H9 (cell line): ENCODE data around the gene PRPH2. TPM values are rescaled to one million over a fixed set of nuclear protein-coding genes. Genes with fewer than 3 reads are reported as not detected.

Source experiments
- DNase-seq: peaks from one replicate; pipeline ENCODE4 v3.0.0-alpha.2; 2017
- H2AFZ ChIP-seq: one replicate; pipeline ENCODE4 v1.6.1; 2013; ENCODE audit warnings: mild to moderate bottlenecking, low read length, control low read depth, moderate library complexity
- H2AK5ac ChIP-seq: 2 replicates; pipeline ENCODE4 v1.6.1; 2013; ENCODE audit warnings: low read length, control low read depth, mixed read lengths; ENCODE audit not compliant: insufficient read length
- H2BK120ac ChIP-seq: one replicate; pipeline ENCODE4 v1.6.1; 2013; ENCODE audit warnings: low read depth, mild to moderate bottlenecking, low read length, control low read depth, inconsistent platforms; ENCODE audit not compliant: poor library complexity, severe bottlenecking
- H2BK12ac ChIP-seq: 2 replicates; pipeline ENCODE4 v1.6.1; 2013; ENCODE audit warnings: low read length, control low read depth, mixed read lengths, low read depth; ENCODE audit not compliant: insufficient read length
- H2BK15ac ChIP-seq: 2 replicates; pipeline ENCODE4 v1.6.1; 2013; ENCODE audit warnings: low read depth, low read length, control low read depth
- H2BK20ac ChIP-seq: one replicate; pipeline ENCODE4 v1.6.1; 2013; ENCODE audit warnings: low read depth, mild to moderate bottlenecking, low read length, control low read depth, inconsistent platforms; ENCODE audit not compliant: poor library complexity, severe bottlenecking
- H2BK5ac ChIP-seq: 2 replicates; pipeline ENCODE4 v1.6.1; 2013; ENCODE audit warnings: low read length, control low read depth, mixed read lengths; ENCODE audit not compliant: insufficient read length
- H3K14ac ChIP-seq: 2 replicates; pipeline ENCODE4 v1.6.1; 2013; ENCODE audit warnings: low read length, control low read depth; ENCODE audit not compliant: insufficient read depth
- H3K18ac ChIP-seq: 2 replicates; pipeline ENCODE4 v1.6.1; 2013; ENCODE audit warnings: low read depth, mild to moderate bottlenecking, mixed read lengths, low read length, control low read depth; ENCODE audit not compliant: insufficient read length
- H3K23ac ChIP-seq: 2 replicates; pipeline ENCODE4 v1.6.1; 2013; ENCODE audit warnings: low read length, control low read depth, mixed read lengths, low read depth; ENCODE audit not compliant: insufficient read length
- H3K23me2 ChIP-seq: 2 replicates; pipeline ENCODE4 v1.6.1; 2013; ENCODE audit warnings: low read depth, mild to moderate bottlenecking, mixed read lengths, low read length, control low read depth; ENCODE audit not compliant: insufficient read length, poor library complexity, severe bottlenecking
- H3K27ac ChIP-seq: 2 replicates; pipeline ENCODE4 v1.5.1; 2013; ENCODE audit warnings: low read length, control low read depth, mixed read lengths, low read depth; ENCODE audit not compliant: insufficient read length
- H3K27me3 ChIP-seq: 2 replicates; pipeline ENCODE4 v1.6.1; 2013; ENCODE audit warnings: low read length, control low read depth, inconsistent platforms; ENCODE audit not compliant: insufficient read depth
- H3K4ac ChIP-seq: 2 replicates; pipeline ENCODE4 v1.6.1; 2013; ENCODE audit warnings: low read depth, mild to moderate bottlenecking, control low read depth, inconsistent platforms, low read length, moderate library complexity
- H3K4me1 ChIP-seq: 2 replicates; pipeline ENCODE4 v1.6.1; 2013; ENCODE audit warnings: low read length, control low read depth, inconsistent platforms; ENCODE audit not compliant: insufficient read depth
- H3K4me2 ChIP-seq: 2 replicates; pipeline ENCODE4 v1.6.1; 2013; ENCODE audit warnings: low read length, control low read depth, mixed read lengths; ENCODE audit not compliant: insufficient read length, insufficient read depth
- H3K56ac ChIP-seq: 2 replicates; pipeline ENCODE4 v1.6.1; 2013; ENCODE audit warnings: low read depth, mild to moderate bottlenecking, mixed read lengths, low read length, control low read depth; ENCODE audit not compliant: insufficient read length
- H3K79me1 ChIP-seq: 2 replicates; pipeline ENCODE4 v1.6.1; 2013; ENCODE audit warnings: low read depth, mild to moderate bottlenecking, moderate library complexity, low read length, control low read depth, inconsistent platforms; ENCODE audit not compliant: insufficient read depth, poor library complexity, severe bottlenecking
- H3K79me2 ChIP-seq: 2 replicates; pipeline ENCODE4 v1.6.1; 2013; ENCODE audit warnings: low read length, control low read depth, inconsistent platforms; ENCODE audit not compliant: insufficient read depth
- H3K9ac ChIP-seq: 2 replicates; pipeline ENCODE4 v1.6.1; 2013; ENCODE audit warnings: low read length, control low read depth, mixed read lengths; ENCODE audit not compliant: insufficient read length; ENCODE audit errors: extremely low read depth
- H3K9me3 ChIP-seq: one replicate; pipeline ENCODE4 v1.6.1; 2013; ENCODE audit warnings: low read depth, low read length, inconsistent platforms; ENCODE audit not compliant: control insufficient read depth
- H3T11ph ChIP-seq: one replicate; pipeline ENCODE4 v1.6.1; 2013; ENCODE audit warnings: mild to moderate bottlenecking, low read length, control low read depth, inconsistent platforms
- H4K20me1 ChIP-seq: one replicate; pipeline ENCODE4 v1.6.1; 2013; ENCODE audit not compliant: control insufficient read depth, insufficient read length, insufficient read depth
- H4K5ac ChIP-seq: 2 replicates; pipeline ENCODE4 v1.6.1; 2013; ENCODE audit warnings: low read depth, mild to moderate bottlenecking, mixed read lengths, low read length, control low read depth; ENCODE audit not compliant: insufficient read length
- H4K8ac ChIP-seq: replicated peaks from 2 replicates; pipeline ENCODE4 v1.6.1; 2013; ENCODE audit warnings: low read length, control low read depth, mixed read lengths, low read depth; ENCODE audit not compliant: insufficient read length
- H4K91ac ChIP-seq: 2 replicates; pipeline ENCODE4 v1.6.1; 2013; ENCODE audit warnings: low read depth, mild to moderate bottlenecking, moderate library complexity, mixed read lengths, low read length, control low read depth; ENCODE audit not compliant: insufficient read length
- H3K27ac Mint-ChIP-seq, 3 experiments: 2 replicates in 2 of 3; 3 replicates in 1 of 3; pipeline ENCODE4 v1.8.0; 2020 to 2021; ENCODE audit warnings: mixed read lengths in 3 of 3, mild to moderate bottlenecking in 1 of 3, moderate library complexity in 1 of 3
- H3K27me3 Mint-ChIP-seq: 2 replicates; pipeline ENCODE4 v1.8.0; 2021; ENCODE audit warnings: low read depth, mild to moderate bottlenecking, moderate library complexity, mixed read lengths
- H3K36me3 Mint-ChIP-seq, 3 experiments: 2 replicates in 2 of 3; 3 replicates in 1 of 3; pipeline ENCODE4 v1.8.0; 2020 to 2021; ENCODE audit warnings: low read depth in 3 of 3, mixed read lengths in 3 of 3; ENCODE audit not compliant: insufficient read depth in 1 of 3
- H3K4me1 Mint-ChIP-seq, 2 experiments: 2 replicates each; pipeline ENCODE4 v1.8.0; 2020; ENCODE audit warnings: mixed read lengths in 2 of 2
- H3K4me3 Mint-ChIP-seq, 2 experiments: 2 replicates in 1 of 2; 3 replicates in 1 of 2; pipeline ENCODE4 v1.8.0; 2020 to 2021; ENCODE audit warnings: mild to moderate bottlenecking in 2 of 2, mixed read lengths in 2 of 2, moderate library complexity in 1 of 2
- H3K9me3 Mint-ChIP-seq, 2 experiments: 2 replicates in 1 of 2; 3 replicates in 1 of 2; pipeline ENCODE4 v1.8.0; 2020; ENCODE audit warnings: mild to moderate bottlenecking in 2 of 2, mixed read lengths in 2 of 2, moderate library complexity in 1 of 2
- WGBS: extraction: QIAGEN DNeasy Blood & Tissue Kit; methylation state at CpG from one replicate; pipeline ENCODE4 v1.1.7; 2013; ENCODE audit warnings: missing lambda C conversion rate, low lambda C conversion rate, mixed read lengths; ENCODE audit not compliant: insufficient read length; ENCODE audit errors: extremely low coverage; 5-methylcytosine and 5-hydroxymethylcytosine counted together
- total RNA-seq: library from RNA; stranded (reverse); gene quantifications from 2 replicates; pipeline ENCODE4 v1.2.1, GENCODE V29; 2021
- TF ChIP-seq, protein P1 (sequence below): fragments of 200-600 bp; sonication (generic); conservative IDR thresholded peaks from 3 replicates; pipeline ENCODE4 v1.8.0; 2021; ENCODE audit warnings: antibody characterized with exemption, mild to moderate bottlenecking

The PRPH2 gene
- total RNA-seq, 1 experiment from 2014 or later: 0.31 TPM

DNA sequence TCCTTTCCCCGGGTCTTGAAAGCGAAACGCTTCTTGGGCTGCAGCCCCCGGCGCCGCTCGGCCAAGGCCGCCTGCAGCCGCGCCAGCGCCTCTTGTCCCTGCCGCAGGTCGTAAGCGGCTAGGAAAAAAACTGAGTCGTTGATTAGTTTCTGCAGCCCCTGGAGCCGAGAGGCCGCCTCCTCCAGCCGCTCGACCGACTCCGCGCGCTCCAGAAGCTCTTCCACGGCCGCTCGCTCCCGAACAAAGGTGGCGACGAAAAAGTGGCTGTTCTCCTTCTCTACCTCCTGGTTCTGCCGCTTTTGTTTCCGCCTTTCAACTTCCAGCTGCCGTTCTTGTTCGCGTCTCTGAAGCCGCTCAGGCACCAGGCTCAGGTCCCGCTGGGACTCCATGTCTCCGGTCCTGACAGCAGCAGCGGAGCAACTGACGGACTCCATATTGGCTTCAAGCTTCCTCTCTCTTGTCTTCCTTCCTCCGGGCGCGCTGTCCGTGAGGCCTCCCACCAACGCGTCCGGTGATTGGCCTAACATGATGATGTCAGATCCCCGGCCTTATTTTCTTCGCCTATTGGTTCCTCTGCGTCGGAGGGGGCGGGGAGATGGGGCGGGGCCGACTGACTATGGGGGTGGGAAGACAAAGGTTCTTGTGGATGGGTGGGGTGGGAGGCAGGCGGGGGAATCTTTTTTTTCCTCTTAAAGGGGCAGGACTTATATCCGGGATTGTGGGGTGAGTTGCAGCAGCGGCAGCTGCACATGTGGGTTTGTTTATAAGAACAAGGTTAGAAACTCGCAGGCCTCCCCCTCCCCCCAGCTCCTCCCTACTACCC is 23.5 kb upstream of the PRPH2 start, which contains the start of gene TBCC:
Gene TBCC, minus strand, starts transcription at position 464 of the 823 bp plus-strand sequence. Its CDS starts 30 bp downstream, at position 434.
- Mint-ChIP-seq H3K9me3 (no peaks in the 10 kb centered on the region), H3K27me3 (no peaks in the 10 kb centered on the region), H3K27ac (peak within 1 kb of the TSS; percentile 96 to 100 (median 99)), H3K4me3 (peak within 1 kb of the TSS; percentile 98 to 100), H3K36me3 (peaks cover 2 to 4% (median 4%) of the 10 kb centered on the region in 3 experiments; a peak in 6 of 7 replicates), H3K4me1 (peaks cover 12 to 20% of the 10 kb centered on the region in 2 experiments)
- H3K18ac ChIP-seq: peak within 1 kb of the TSS; percentile 97
- H4K91ac ChIP-seq: no peak within 1 kb of the TSS
- H3K14ac ChIP-seq: peak within 1 kb of the TSS; percentile 94
- WGBS: no CpG with 5 or more reads among the region's 57 CpGs
- H3K4ac ChIP-seq: no peak within 1 kb of the TSS
- no peaks in the 10 kb centered on the region for H3K4me1 ChIP-seq
- H4K20me1 ChIP-seq: no peaks in the 10 kb centered on the region
- H3K9me3 ChIP-seq: no peaks in the 10 kb centered on the region
- H3K56ac ChIP-seq: no peak within 1 kb of the TSS
- H3K23me2 ChIP-seq: peaks cover 23% of the 10 kb centered on the region
- H3T11ph ChIP-seq: no peak within 1 kb of the TSS
- TF ChIP-seq, protein P1, sequence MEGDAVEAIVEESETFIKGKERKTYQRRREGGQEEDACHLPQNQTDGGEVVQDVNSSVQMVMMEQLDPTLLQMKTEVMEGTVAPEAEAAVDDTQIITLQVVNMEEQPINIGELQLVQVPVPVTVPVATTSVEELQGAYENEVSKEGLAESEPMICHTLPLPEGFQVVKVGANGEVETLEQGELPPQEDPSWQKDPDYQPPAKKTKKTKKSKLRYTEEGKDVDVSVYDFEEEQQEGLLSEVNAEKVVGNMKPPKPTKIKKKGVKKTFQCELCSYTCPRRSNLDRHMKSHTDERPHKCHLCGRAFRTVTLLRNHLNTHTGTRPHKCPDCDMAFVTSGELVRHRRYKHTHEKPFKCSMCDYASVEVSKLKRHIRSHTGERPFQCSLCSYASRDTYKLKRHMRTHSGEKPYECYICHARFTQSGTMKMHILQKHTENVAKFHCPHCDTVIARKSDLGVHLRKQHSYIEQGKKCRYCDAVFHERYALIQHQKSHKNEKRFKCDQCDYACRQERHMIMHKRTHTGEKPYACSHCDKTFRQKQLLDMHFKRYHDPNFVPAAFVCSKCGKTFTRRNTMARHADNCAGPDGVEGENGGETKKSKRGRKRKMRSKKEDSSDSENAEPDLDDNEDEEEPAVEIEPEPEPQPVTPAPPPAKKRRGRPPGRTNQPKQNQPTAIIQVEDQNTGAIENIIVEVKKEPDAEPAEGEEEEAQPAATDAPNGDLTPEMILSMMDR: no peak
- peak within 1 kb of the TSS; percentile 90 for H3K27ac ChIP-seq
- H2AK5ac ChIP-seq: no peak within 1 kb of the TSS
- H2BK20ac ChIP-seq: no peak within 1 kb of the TSS
- no peak within 1 kb of the TSS for H2BK5ac ChIP-seq
- peak within 1 kb of the TSS; percentile 98 for H3K9ac ChIP-seq
- H2BK12ac ChIP-seq: no peak within 1 kb of the TSS
- peaks cover 6% of the 10 kb centered on the region; the same call in 1 of the 2 replicates for H3K79me2 ChIP-seq
- no peak within 1 kb of the TSS for H2AFZ ChIP-seq
- H2BK15ac ChIP-seq: no peak within 1 kb of the TSS; the same call in 1 of the 2 replicates
- DNase-seq: peak; percentile 98
- H3K79me1 ChIP-seq: peaks cover 8% of the 10 kb centered on the region
- no peak within 1 kb of the TSS for H3K23ac ChIP-seq
- H4K5ac ChIP-seq: no peak within 1 kb of the TSS
- H3K4me2 ChIP-seq: peak within 1 kb of the TSS; percentile 90
- no peak within 1 kb of the TSS for H4K8ac ChIP-seq
- no peaks in the 10 kb centered on the region for H3K27me3 ChIP-seq
- peak within 1 kb of the TSS; percentile 56 for H2BK120ac ChIP-seq
